ENCODE results near the gene CD83.

The CD83 gene

DNA sequence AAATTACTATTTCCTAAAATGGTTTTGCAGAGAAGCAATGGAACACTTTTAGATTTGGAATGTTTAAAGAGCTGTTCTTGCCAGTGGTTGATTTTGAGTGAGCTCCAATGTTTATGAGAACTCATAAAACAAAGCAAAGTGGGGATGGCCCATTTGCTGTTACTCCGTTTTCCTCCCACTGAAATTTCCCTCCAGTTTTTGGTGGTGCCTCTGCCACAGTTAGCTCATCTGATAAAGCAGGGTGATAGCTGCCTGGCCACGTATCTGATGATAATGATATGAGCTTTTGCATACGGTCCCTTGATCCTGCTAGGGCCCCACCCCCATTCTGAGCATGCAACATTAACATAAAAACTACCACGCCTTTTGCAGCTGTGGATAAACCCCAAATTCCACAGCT, 10.4 kb downstream of the CD83 start:
- Mint-ChIP-seq H3K27ac (peak overlapping the region; percentile 99), H3K9me3 (no peaks in the 10 kb centered on the region), H3K4me3 (peak overlapping the region; percentile 75), H3K27me3 (no peaks in the 10 kb centered on the region), H3K36me3 (peaks cover 95% of the 10 kb centered on the region), H3K4me1 (peaks cover 87% of the 10 kb centered on the region)
- no peak for ATAC-seq

DNA sequence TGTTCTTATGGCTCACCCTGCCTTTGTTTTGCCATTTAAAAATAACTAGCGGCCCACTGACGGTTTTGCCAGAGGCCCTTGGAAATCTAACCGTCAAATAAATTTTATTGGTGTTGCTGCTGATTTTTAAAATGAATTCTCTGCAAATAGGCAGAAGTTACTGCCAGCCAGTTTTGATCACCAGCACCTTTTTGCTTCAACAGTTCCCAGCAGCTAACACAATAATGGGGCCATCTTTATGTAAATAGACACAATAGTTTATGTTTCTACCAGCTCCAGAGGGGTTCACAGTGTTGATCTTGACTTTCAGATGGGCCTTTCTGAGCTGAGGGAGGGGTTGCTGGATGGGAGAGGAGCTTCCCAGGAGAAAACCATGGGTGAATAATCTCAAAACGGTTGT, 11.2 kb downstream of the CD83 start:
- peaks cover 95% of the 10 kb centered on the region for H3K36me3 Mint-ChIP-seq
- peak overlapping the region; percentile 99 for H3K27ac Mint-ChIP-seq
- H3K4me3 Mint-ChIP-seq, result peak overlapping the region; percentile 75
- H3K9me3 Mint-ChIP-seq, result no peaks in the 10 kb centered on the region
- H3K27me3 Mint-ChIP-seq, result no peaks in the 10 kb centered on the region
- no peak for ATAC-seq
- peaks cover 87% of the 10 kb centered on the region for H3K4me1 Mint-ChIP-seq

DNA sequence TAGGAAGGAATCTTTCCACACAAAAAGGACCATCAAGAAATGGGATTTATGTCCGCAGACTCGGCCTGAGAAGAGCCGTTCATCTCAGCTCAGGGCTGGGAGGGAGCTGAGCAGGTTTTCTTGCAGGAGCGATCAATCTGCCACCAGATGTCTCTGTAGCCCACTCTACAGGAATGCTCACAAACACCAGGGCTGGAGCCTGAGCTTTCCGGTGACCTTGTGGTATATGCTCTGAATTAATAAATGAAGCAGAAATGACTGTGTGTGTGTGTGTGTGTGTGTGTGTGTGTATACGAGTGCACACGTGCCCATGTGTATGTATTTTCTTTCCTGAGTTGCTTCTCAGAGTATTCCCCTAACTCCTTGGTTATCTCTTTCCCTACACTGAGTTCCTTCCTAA, 12.0 kb downstream of the CD83 start:
- H3K27me3 Mint-ChIP-seq, result no peaks in the 10 kb centered on the region
- peaks cover 79% of the 10 kb centered on the region for H3K4me1 Mint-ChIP-seq
- ATAC-seq, result no peak
- H3K27ac Mint-ChIP-seq, result peak overlapping the region; percentile 99
- no peaks in the 10 kb centered on the region for H3K9me3 Mint-ChIP-seq
- peak overlapping the region; percentile 75 for H3K4me3 Mint-ChIP-seq
- H3K36me3 Mint-ChIP-seq, result peaks cover 95% of the 10 kb centered on the region

DNA sequence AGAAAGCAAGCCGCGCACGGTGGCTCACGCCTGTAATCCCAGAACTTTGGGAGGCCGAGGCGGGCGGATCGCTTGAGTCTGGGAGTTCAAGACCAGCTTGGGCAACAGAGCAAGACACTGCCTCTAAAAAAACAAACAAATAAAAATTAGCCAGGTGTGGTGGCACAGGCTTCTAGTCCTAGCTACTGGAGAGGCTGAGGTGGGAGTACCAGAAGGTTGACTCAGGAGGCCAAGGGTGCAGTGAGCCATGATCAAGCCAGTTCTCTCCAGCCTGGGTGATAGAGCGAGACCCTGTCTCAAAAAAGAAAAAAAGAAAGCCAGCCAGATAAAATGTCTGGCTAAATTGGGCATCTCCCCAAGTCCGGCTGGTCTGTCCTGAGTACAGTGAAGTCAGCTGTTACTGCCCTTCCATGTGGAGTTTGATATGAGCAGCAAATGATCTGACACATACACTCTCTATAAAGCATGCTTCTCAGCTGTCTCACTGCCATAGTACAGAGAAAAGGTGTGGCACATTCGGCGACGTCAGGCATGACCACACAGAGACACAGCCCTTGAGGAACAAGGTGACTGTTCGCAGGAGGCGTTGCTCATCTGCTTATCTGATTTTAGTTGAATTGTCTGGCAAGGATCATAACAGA, 13.0 kb downstream of the CD83 start:
- ATAC-seq, result peak; percentile 49
- H3K27ac Mint-ChIP-seq, result peak overlapping the region; percentile 99
- H3K36me3 Mint-ChIP-seq, result peaks cover 95% of the 10 kb centered on the region
- H3K9me3 Mint-ChIP-seq, result no peaks in the 10 kb centered on the region
- peak overlapping the region; percentile 75 for H3K4me3 Mint-ChIP-seq
- peaks cover 69% of the 10 kb centered on the region for H3K4me1 Mint-ChIP-seq
- H3K27me3 Mint-ChIP-seq, result no peaks in the 10 kb centered on the region

DNA sequence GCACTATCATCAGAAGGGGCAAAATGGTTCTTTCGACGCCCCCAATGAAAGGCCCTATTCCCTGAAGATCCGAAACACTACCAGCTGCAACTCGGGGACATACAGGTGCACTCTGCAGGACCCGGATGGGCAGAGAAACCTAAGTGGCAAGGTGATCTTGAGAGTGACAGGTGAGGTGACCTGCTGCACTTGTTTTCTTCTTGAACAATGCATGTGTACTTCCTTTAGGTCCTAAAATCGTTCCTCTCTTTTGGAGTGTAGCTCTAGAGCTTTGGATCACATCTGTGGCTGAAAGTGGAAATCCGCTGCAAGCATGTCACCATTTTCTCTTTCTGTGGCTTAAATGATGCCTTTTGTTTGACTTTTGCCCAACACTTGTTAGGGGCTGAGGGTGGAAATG, 14.0 kb downstream of the CD83 start:
- no peaks in the 10 kb centered on the region for H3K9me3 Mint-ChIP-seq
- peaks cover 66% of the 10 kb centered on the region for H3K4me1 Mint-ChIP-seq
- no peak for ATAC-seq
- peak overlapping the region; percentile 99 for H3K27ac Mint-ChIP-seq
- peaks cover 92% of the 10 kb centered on the region for H3K36me3 Mint-ChIP-seq
- no peaks in the 10 kb centered on the region for H3K27me3 Mint-ChIP-seq
- H3K4me3 Mint-ChIP-seq, result peak overlapping the region; percentile 75

DNA sequence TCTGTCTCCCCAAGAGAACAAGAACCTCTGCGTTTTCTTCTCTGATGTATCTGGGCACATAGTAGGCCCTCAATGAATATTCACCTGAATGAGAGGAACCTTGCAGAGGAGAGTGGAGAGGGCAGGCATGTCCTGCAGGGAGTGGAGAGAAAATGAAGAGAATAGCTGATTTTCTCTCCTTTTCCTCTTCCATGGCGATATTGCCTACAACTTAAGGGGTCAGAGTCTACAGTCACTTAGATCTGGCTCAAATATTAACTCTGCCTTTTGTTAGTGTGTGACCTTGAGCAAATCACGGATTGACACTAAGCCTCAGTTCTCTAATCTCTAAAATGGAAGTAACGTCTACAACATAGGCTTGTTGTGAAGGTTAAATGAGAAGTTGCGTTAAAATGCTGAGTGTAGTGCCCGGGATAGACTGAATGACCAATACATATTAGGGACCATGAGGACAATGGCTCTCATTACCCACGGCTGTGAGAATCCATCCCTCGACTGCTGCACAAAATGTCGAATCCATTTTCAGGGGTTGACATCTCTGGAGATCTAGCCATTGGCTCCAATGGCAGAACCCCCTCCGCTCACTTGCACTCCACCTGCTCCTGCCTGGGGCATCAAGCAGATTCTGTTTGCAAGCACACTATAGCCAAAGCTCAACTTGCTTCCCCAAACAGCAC, 14.8 kb downstream of the CD83 start:
- Mint-ChIP-seq H3K9me3 (no peaks in the 10 kb centered on the region), H3K27me3 (no peaks in the 10 kb centered on the region), H3K4me1 (peaks cover 66% of the 10 kb centered on the region), H3K27ac (peak overlapping the region; percentile 32), H3K36me3 (peaks cover 87% of the 10 kb centered on the region), H3K4me3 (no peak overlapping the region)
- ATAC-seq, result no peak

DNA sequence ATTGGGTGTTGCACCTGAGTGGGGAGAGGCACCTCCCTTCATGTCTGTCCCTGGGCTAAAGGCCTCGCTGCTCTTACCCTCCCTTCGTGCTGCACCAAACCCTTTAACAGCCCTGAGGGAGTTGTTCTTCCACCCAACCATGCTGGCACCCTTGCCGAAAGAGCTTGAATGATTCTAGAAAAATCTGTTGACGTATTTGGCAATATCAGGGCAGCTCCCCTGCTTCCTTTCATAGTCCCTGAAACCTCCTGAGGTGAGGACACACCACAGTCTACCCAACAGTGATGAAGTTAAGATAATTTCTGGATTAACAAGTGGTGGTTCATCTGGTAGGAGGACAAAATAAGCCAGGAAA, 15.3 kb downstream of the CD83 start:
- H3K36me3 Mint-ChIP-seq, result peaks cover 83% of the 10 kb centered on the region
- H3K4me1 Mint-ChIP-seq, result peaks cover 64% of the 10 kb centered on the region
- peak overlapping the region; percentile 26 for H3K27ac Mint-ChIP-seq
- peak overlapping the region; percentile 16 for H3K4me3 Mint-ChIP-seq
- no peaks in the 10 kb centered on the region for H3K27me3 Mint-ChIP-seq
- ATAC-seq, result no peak
- no peaks in the 10 kb centered on the region for H3K9me3 Mint-ChIP-seq

DNA sequence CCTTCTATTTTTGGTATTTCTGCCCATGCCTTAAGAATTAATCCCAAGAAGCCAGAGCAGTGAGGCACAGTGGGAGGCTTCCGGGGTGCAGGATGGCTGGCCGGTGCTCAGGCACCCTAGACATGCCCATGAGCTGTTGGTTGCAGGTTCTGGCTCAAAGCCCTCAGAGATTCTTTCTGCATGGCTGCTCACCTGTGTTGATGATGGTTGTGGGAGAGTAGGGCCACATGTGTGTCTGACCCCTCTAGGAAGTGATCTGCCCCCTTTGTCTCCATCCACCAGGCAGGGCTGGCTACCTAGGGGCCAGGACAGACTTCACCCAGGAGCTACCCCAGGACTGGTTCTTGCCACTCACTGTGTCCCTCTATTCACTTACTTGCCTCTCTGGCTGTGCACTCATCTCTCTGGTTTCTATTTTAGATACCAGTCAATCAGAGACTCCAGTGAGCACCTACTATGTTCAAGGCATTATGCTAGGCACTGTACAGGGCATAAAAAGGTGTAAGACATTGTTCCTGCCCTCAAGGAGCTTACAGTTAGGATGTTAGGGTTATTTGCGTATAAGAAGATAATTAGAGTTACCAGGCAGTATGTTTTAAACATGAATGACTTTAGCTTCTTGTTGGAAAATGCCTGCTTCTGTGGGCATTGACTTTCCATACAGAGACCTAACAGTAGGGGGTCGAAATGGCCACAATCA, 16.8 kb downstream of the CD83 start:
- peak overlapping the region; percentile 26 for H3K27ac Mint-ChIP-seq
- H3K36me3 Mint-ChIP-seq, result peaks cover 70% of the 10 kb centered on the region
- no peaks in the 10 kb centered on the region for H3K9me3 Mint-ChIP-seq
- H3K27me3 Mint-ChIP-seq, result no peaks in the 10 kb centered on the region
- H3K4me1 Mint-ChIP-seq, result peaks cover 57% of the 10 kb centered on the region
- peak overlapping the region; percentile 23 for H3K4me3 Mint-ChIP-seq
- no peak for ATAC-seq

DNA sequence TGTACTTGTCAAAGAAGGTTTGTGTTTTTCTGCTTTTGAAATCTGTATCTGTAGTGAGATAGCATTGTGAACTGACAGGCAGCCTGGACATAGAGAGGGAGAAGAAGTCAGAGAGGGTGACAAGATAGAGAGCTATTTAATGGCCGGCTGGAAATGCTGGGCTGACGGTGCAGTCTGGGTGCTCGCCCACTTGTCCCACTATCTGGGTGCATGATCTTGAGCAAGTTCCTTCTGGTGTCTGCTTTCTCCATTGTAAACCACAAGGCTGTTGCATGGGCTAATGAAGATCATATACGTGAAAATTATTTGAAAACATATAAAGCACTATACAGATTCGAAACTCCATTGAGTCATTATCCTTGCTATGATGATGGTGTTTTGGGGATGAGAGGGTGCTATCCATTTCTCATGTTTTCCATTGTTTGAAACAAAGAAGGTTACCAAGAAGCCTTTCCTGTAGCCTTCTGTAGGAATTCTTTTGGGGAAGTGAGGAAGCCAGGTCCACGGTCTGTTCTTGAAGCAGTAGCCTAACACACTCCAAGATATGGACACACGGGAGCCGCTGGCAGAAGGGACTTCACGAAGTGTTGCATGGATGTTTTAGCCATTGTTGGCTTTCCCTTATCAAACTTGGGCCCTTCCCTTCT, 18.4 kb downstream of the CD83 start:
- Mint-ChIP-seq H3K9me3 (peaks cover 4% of the 10 kb centered on the region), H3K36me3 (peaks cover 59% of the 10 kb centered on the region), H3K4me3 (peak overlapping the region; percentile 57), H3K27ac (peak overlapping the region; percentile 26), H3K27me3 (no peaks in the 10 kb centered on the region), H3K4me1 (peaks cover 41% of the 10 kb centered on the region)
- no peak for ATAC-seq

DNA sequence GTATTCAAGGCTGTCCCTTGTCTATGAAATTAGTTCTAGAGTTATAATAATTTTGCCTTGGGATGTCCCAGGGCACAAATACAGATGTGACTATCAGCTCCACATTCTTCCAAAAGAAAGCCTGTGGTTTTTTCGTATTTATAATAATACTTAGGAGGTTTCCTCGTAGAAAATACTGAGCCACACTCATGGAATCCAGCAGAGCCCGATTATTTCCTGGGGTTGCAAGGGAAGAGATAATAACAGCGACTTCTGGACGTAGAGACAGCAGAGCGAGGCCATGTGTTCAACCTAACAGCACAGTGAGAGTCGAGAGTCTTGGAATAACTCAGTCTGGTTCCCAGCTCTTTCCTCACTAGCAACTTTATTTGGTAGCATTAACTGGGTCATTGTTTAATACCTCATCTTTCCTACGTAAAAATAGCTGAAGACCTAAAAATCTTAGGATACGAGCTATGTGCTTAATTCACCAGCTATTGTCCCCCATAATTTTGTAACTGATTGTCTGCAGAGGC, 21.2 kb downstream of the CD83 start:
- Mint-ChIP-seq H3K4me3 (no peak overlapping the region), H3K27me3 (no peaks in the 10 kb centered on the region), H3K27ac (peak overlapping the region; percentile 6), H3K9me3 (peaks cover 4% of the 10 kb centered on the region), H3K36me3 (peaks cover 40% of the 10 kb centered on the region), H3K4me1 (peaks cover 32% of the 10 kb centered on the region)
- no peak for ATAC-seq

DNA sequence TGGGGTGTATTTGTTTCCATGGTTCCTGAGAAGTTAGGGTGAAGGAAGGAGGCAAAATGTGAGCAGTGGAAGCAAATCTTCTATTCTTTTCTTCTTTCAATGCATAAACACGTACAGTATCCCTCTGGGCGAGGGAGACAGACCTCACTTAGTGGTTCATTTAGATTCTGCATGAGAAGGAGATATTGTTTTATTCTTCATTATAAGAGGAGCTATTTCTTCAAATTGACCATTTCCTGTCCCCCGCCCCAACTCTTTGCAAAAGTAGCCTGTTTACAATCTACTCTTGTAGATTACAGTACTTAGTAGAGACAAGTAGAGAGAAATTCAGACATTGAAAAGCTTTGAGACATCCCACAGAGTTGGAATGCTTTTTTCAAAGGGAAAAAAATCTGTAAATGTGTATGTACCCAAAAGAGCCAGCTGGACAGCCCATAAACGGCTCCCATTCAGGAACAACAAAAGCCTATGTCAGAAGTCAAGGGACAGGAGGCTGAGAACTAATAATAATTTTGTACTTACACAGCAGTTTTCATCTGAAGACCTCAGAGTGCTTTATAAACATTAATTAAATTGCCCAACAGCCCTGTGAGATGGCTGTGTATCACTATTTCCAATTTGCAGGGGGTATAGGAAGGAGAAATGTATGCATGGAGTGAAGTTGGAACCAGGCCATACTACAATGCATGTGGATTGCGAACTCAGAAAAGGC, 23.9 kb downstream of the CD83 start:
- H3K27ac Mint-ChIP-seq, result no peak overlapping the region

DNA sequence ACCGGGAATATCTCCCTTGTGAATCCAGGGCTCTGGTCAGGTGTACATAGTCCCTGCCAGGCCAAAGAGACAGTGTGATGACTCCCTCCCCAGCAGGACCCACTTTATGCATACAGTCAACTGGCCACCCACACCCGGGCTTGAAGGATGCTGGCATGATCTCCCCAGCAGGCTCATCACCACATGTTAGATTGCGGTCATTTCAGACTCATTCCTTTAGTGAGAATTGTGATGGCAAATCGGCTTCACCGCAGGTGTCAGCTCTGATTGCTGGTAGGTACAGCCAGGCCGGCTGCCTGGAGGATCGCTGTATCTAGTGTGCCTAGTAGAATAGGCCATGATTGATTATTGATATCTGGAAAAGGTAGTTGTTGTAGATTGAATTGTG, 24.5 kb downstream of the CD83 start:
- Mint-ChIP-seq H3K36me3 (peaks cover 16% of the 10 kb centered on the region), H3K4me3 (no peak overlapping the region), H3K9me3 (peaks cover 4% of the 10 kb centered on the region), H3K27ac (no peak overlapping the region), H3K27me3 (no peaks in the 10 kb centered on the region), H3K4me1 (peaks cover 37% of the 10 kb centered on the region)
- ATAC-seq, result no peak

More for the DNA sequence above, 23.9 kb downstream of the CD83 start:
- Mint-ChIP-seq H3K9me3 (peaks cover 4% of the 10 kb centered on the region), H3K4me3 (no peak overlapping the region), H3K36me3 (peaks cover 16% of the 10 kb centered on the region), H3K27me3 (no peaks in the 10 kb centered on the region), H3K4me1 (peaks cover 37% of the 10 kb centered on the region)
- no peak for ATAC-seq

DNA sequence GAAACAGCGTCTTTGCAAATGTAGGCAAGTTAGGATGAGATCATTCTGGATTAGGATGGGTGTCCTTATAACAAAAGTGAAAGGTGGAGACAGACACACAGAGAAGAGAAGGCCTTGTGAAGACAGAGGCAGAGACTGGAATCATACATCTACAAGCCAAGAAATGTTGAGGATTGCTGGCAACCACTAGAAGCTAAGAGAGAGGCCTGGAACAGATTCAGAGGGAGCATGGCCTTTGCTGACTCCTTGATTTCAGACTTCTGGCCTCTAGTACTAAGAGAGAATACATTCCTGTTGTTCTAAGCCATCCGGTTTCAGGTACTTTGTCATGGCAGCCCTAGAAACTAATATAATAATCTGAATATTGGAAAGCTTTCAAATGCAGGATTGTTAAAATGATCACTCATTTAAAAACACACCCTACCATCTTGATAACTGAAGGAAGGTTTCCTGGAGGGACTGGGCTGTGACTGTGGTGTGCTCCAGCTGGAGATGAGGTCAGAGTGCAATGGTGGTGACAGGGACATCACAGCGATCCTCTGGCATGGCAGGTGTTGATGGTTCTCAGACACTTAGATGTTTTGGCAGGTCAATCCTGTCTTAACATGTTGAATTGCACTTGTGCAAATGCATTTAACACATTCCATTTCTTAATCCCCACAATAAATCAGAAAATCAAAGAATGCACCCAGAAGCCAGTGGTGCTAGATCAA, 25.1 kb downstream of the CD83 start:
- ATAC-seq, result no peak
- no peak overlapping the region for H3K27ac Mint-ChIP-seq
- peaks cover 16% of the 10 kb centered on the region for H3K36me3 Mint-ChIP-seq
- H3K27me3 Mint-ChIP-seq, result no peaks in the 10 kb centered on the region
- H3K4me1 Mint-ChIP-seq, result peaks cover 37% of the 10 kb centered on the region
- H3K9me3 Mint-ChIP-seq, result peaks cover 4% of the 10 kb centered on the region
- no peak overlapping the region for H3K4me3 Mint-ChIP-seq

DNA sequence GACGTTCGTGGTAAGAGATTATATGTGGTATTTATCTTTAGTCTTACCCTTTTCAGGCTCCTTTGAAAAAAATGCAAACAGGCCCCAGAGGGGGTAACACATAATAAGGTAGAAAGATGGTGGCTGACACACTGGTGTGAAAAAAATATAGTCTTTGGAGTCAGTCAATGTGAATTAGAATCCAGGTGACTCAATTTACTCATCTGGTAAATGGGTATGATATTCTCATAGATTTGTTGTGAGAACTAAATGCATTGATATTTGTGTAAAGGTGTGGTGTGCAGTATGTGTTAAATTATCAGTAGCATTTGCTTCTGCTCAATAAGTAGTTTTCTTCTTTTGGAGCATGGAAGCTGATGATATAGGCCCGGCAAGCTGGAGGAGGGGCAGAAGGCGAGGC, 25.7 kb downstream of the CD83 start:
- no peak for ATAC-seq
- no peak overlapping the region for H3K27ac Mint-ChIP-seq

More for the DNA sequence above, 25.7 kb downstream of the CD83 start:
- H3K4me1 Mint-ChIP-seq, result peaks cover 37% of the 10 kb centered on the region
- no peak overlapping the region for H3K4me3 Mint-ChIP-seq
- H3K9me3 Mint-ChIP-seq, result peaks cover 4% of the 10 kb centered on the region
- no peaks in the 10 kb centered on the region for H3K27me3 Mint-ChIP-seq
- peaks cover 16% of the 10 kb centered on the region for H3K36me3 Mint-ChIP-seq

All from stimulated activated memory B cell treated with anti-CD40 and anti-IgM and Interleukin-4, amounts not matched to agents 10 μg/mL and 1 μg/mL and 100 μg/mL, for 72 hours (primary cell).